Measurements from ENCODE around the gene PCYT1B. TPM values are rescaled to one million over a fixed set of nuclear protein-coding genes. Genes with fewer than 3 reads are reported as not detected.

PCYT1B gene
- total RNA-seq (2013), result 0.23 TPM
- polyA plus RNA-seq, result under 1 TPM in 1 of 3 donors, not detected in 2; 0.15 TPM
- 0.24 TPM in 1 of 2 replicates, not detected in the other for polyA minus RNA-seq
- total RNA-seq, result 0 to 2.0 (median 0.12) reads per million in 11 experiments

GRCh38 chrX:24647257-24648058, at the start of gene PCYT1B:
PCYT1B (minus strand) TSS chrX:24647347; CDS start chrX:24647105, 242 bp downstream.
- H3K9ac ChIP-seq (ENCODE audit: insufficient read depth, low read length, poor library complexity, severe bottlenecking), result peak within 1 kb of the TSS; percentile 19
- intact Hi-C loops (cut with micrococcal nuclease), result no loop called here
- peaks cover 0 to 16% (median 6%) of the 10 kb centered on the region in 3 donors for H3K27me3 Mint-ChIP-seq (ENCODE audit: low read depth in 3 of 3)
- no peaks in the 10 kb centered on the region for H3K36me3 ChIP-seq (replicated peaks in 1 of 2; ENCODE audit: control insufficient read depth in 1 of 2, insufficient read depth in 2 of 2, low read length in 2 of 2)
- no peak for TF ChIP-seq CTCF (IDR thresholded peaks at IDR 0.05)
- H3K4me3 ChIP-seq (replicated peaks in 1 of 3; ENCODE audit: low read depth in 2 of 3, low read length in 3 of 3), result peak within 1 kb of the TSS; percentile 4 to 59 (median 31)
- peaks cover 0 to 5% (median 0%) of the 10 kb centered on the region in 7 donors for H3K9me3 Mint-ChIP-seq
- no peaks in the 10 kb centered on the region for H4K20me1 ChIP-seq (ENCODE audit: insufficient read depth, low read length)
- H3K4me2 ChIP-seq (replicated peaks; ENCODE audit: extremely low read depth, low read length, poor library complexity, severe bottlenecking), result peak within 1 kb of the TSS; percentile 71
- peak within 1 kb of the TSS in 1 of 7 donors; percentile 51 for H3K27ac Mint-ChIP-seq
- DNase-seq, result peak; percentile 40 to 70 (median 64)
- H3K4me3 Mint-ChIP-seq, result peak within 1 kb of the TSS; percentile 70 to 90
- peaks cover 0 to 3% of the 10 kb centered on the region in 2 donors for H3K27me3 ChIP-seq (ENCODE audit: control insufficient read depth in 2 of 2, insufficient read depth in 2 of 2, low read length in 2 of 2)
- no peaks in the 10 kb centered on the region for H3K9me3 ChIP-seq (replicated peaks in 1 of 2; ENCODE audit: control insufficient read depth in 1 of 2, insufficient read depth in 1 of 2, low read length in 2 of 2)
- H3K4me1 ChIP-seq (ENCODE audit: control insufficient read depth in 1 of 2, insufficient read depth in 2 of 2, low read length in 2 of 2), result peaks cover 21% of the 10 kb centered on the region in 2 donors
- no peaks in the 10 kb centered on the region for H3K36me3 Mint-ChIP-seq
- H3K79me2 ChIP-seq (ENCODE audit: insufficient read depth, low read length), result no peaks in the 10 kb centered on the region
- H3K4me1 Mint-ChIP-seq, result peaks cover 23% of the 10 kb centered on the region
- peak within 1 kb of the TSS; percentile 4 for H2AFZ ChIP-seq (ENCODE audit: insufficient read depth, low read depth, low read length, poor library complexity, severe bottlenecking)
- 0% methylated on average over 1 of the region's 24 CpGs for WGBS (ENCODE audit: insufficient coverage)
- H3K27ac ChIP-seq (ENCODE audit: low read depth in 1 of 2, low read length in 2 of 2), result no peak within 1 kb of the TSS

- no peak overlapping the region for H3K4me2 ChIP-seq (replicated peaks; ENCODE audit: extremely low read depth, low read length, poor library complexity, severe bottlenecking)
- Mint-ChIP-seq H3K27me3 (ENCODE audit: low read depth in 3 of 3) (peaks cover 0 to 4% (median 0%) of the 10 kb centered on the region in 3 donors), H3K4me3 (no peak overlapping the region), H3K4me1 (peaks cover 9% of the 10 kb centered on the region), H3K27ac (no peak overlapping the region), H3K36me3 (peaks cover 3 to 7% of the 10 kb centered on the region in 2 donors), H3K9me3 (peaks cover 0 to 2% (median 0%) of the 10 kb centered on the region in 7 donors)
- 93% methylated on average over 3 of the region's 6 CpGs for WGBS (ENCODE audit: insufficient coverage)
- H3K27ac ChIP-seq (ENCODE audit: low read depth in 1 of 2, low read length in 2 of 2), result no peak overlapping the region
- H3K79me2 ChIP-seq (ENCODE audit: insufficient read depth, low read length), result peaks cover 40% of the 10 kb centered on the region
- no peak overlapping the region for H3K4me3 ChIP-seq (replicated peaks in 1 of 3; ENCODE audit: low read depth in 2 of 3, low read length in 3 of 3)
- intact Hi-C loops (cut with micrococcal nuclease), result no loop called here
- DNase-seq, result no peak
- peaks cover 6 to 9% of the 10 kb centered on the region in 2 donors for H3K4me1 ChIP-seq (ENCODE audit: control insufficient read depth in 1 of 2, insufficient read depth in 2 of 2, low read length in 2 of 2)
- no peak overlapping the region for H3K9ac ChIP-seq (ENCODE audit: insufficient read depth, low read length, poor library complexity, severe bottlenecking)
- no peak overlapping the region for H2AFZ ChIP-seq (ENCODE audit: insufficient read depth, low read depth, low read length, poor library complexity, severe bottlenecking)
- H3K27me3 ChIP-seq (ENCODE audit: control insufficient read depth in 2 of 2, insufficient read depth in 2 of 2, low read length in 2 of 2), result no peaks in the 10 kb centered on the region
- peaks cover 4 to 9% of the 10 kb centered on the region in 2 donors for H3K36me3 ChIP-seq (replicated peaks in 1 of 2; ENCODE audit: control insufficient read depth in 1 of 2, insufficient read depth in 2 of 2, low read length in 2 of 2)
- no peaks in the 10 kb centered on the region for H4K20me1 ChIP-seq (ENCODE audit: insufficient read depth, low read length)
- TF ChIP-seq CTCF (IDR thresholded peaks at IDR 0.05), result no peak
- no peaks in the 10 kb centered on the region for H3K9me3 ChIP-seq (replicated peaks in 1 of 2; ENCODE audit: control insufficient read depth in 1 of 2, insufficient read depth in 1 of 2, low read length in 2 of 2)
These were observed 49.1 kb upstream of the PCYT1B start for GRCh38 chrX:24696294-24696693.

Measured in CD14-positive monocyte (primary cell).